MCF 10A (cell line): ENCODE measurements around the gene TBC1D2B. TPM values are rescaled to one million over a fixed set of nuclear protein-coding genes. Genes with fewer than 3 reads are reported as not detected.

ENCODE experiments used
- BruUV-seq: library from RNA; stranded (reverse); fragments of 400-500 nt; replicated peaks from 2 replicates; lab custom pipeline; 2021; lab: Mats Ljungman, UMichigan
- CTCF ChIA-PET: fragments of 300-600 bp; sonication (Branson Sonifier 250); formaldehyde crosslinking; extraction: SDS; loops from one replicate; lab custom pipeline; 2021; ENCODE audit warnings: antibody characterized with exemption, inconsistent platforms; lab: Yijun Ruan, JAX
- POLR2A ChIA-PET: fragments of 300-600, 350-650 bp; sonication (Branson Sonifier 250); formaldehyde crosslinking; extraction: SDS; loops from one replicate; lab custom pipeline; 2020; ENCODE audit warnings: antibody characterized with exemption, inconsistent platforms; lab: Yijun Ruan, JAX
- DNase-seq: peaks from one replicate; pipeline ENCODE4 v3.0.0-alpha.2; 2018; ENCODE audit not compliant: unreplicated experiment
- H3K27ac Mint-ChIP-seq: one replicate; pipeline ENCODE4 v1.8.0; 2022; ENCODE audit warnings: mild to moderate bottlenecking, low read depth, mixed read lengths; ENCODE audit not compliant: unreplicated experiment
- H3K27me3 Mint-ChIP-seq: one replicate; pipeline ENCODE4 v1.8.0; 2022; ENCODE audit warnings: mixed read lengths; ENCODE audit not compliant: insufficient read depth, unreplicated experiment
- H3K36me3 Mint-ChIP-seq: one replicate; pipeline ENCODE4 v1.8.0; 2022; ENCODE audit warnings: mild to moderate bottlenecking, moderate library complexity, mixed read lengths; ENCODE audit not compliant: insufficient read depth, unreplicated experiment
- H3K4me1 Mint-ChIP-seq: one replicate; pipeline ENCODE4 v1.8.0; 2022; ENCODE audit warnings: mixed read lengths; ENCODE audit not compliant: insufficient read depth, unreplicated experiment
- H3K4me3 Mint-ChIP-seq: one replicate; pipeline ENCODE4 v1.8.0; 2022; ENCODE audit warnings: mild to moderate bottlenecking, moderate library complexity, mixed read lengths; ENCODE audit not compliant: unreplicated experiment
- H3K9me3 Mint-ChIP-seq: one replicate; pipeline ENCODE4 v1.8.0; 2022; ENCODE audit warnings: mixed read lengths; ENCODE audit not compliant: unreplicated experiment
- CTCF ChIP-seq: fragments of 200-600 bp; IDR thresholded peaks from one replicate; pipeline ENCODE4 v1.8.0; 2022; ENCODE audit warnings: antibody characterized with exemption, mild to moderate bottlenecking; ENCODE audit not compliant: unreplicated experiment
- intact Hi-C: fragments of 100-400 bp; cut with micrococcal nuclease; formaldehyde crosslinking; loops from 2 replicates; pipeline ENCODE4 v1.14.1; 2022
- total RNA-seq: library from RNA; stranded (reverse); gene quantifications from 2 replicates; pipeline ENCODE4 v1.2.3, GENCODE V29; 2022

The TBC1D2B gene
- total RNA-seq, 1 experiment from 2014 or later, result 21.2 TPM

- ChIA-PET POLR2A (interaction anchor here (0.9 kb wide), 2 partner anchors 15 to 345 kb away, joined by 3 read pairs; partner anchors contain the start of gene IREB2), CTCF (interaction anchor here (1.2 to 3.5 kb wide), 3 partner anchors 16 to 133 kb away, joined by 8 to 14 read pairs (median 14); no protein-coding TSS in a partner anchor)
- Mint-ChIP-seq H3K36me3 (no peaks in the 10 kb centered on the region), H3K27ac (no peak within 1 kb of the TSS), H3K4me3 (no peak within 1 kb of the TSS), H3K27me3 (no peaks in the 10 kb centered on the region), H3K4me1 (no peaks in the 10 kb centered on the region), H3K9me3 (no peaks in the 10 kb centered on the region)
- TF ChIP-seq CTCF, result no peak
- no peak for DNase-seq
- no TSS peak for BruUV-seq
- intact Hi-C loops, result no loop called here
Measured at GRCh38 chr15:78092261-78093041, 14.9 kb upstream of the TBC1D2B start, which contains the start of gene SH2D7. TSS of gene SH2D7 (plus strand) at chr15:78092561. CDS start at chr15:78092585, 24 bp downstream.

- intact Hi-C loops, result no loop called here
- no peaks in the 10 kb centered on the region for H3K9me3 Mint-ChIP-seq
- no TSS peak for BruUV-seq
- TF ChIP-seq CTCF, result no peak
- no peak overlapping the region for H3K4me3 Mint-ChIP-seq
- ChIA-PET POLR2A (interaction anchor here (0.9 kb wide), 1 partner anchor 78 kb away, joined by 3 read pairs; no protein-coding TSS in a partner anchor), CTCF (interaction anchor here (0.6 to 3.5 kb wide), 6 partner anchors 11 to 131 kb away, joined by 3 to 14 read pairs (median 4); no protein-coding TSS in a partner anchor)
- no peak overlapping the region for H3K27ac Mint-ChIP-seq
- DNase-seq, result no peak
- no peaks in the 10 kb centered on the region for H3K36me3 Mint-ChIP-seq
- no peaks in the 10 kb centered on the region for H3K4me1 Mint-ChIP-seq
- H3K27me3 Mint-ChIP-seq, result no peaks in the 10 kb centered on the region
Measured at GRCh38 chr15:78090422-78091063, 13.0 kb upstream of the TBC1D2B start.

GRCh38 chr15:78088773-78089080 lies 11.2 kb upstream of the TBC1D2B start:
- H3K27ac Mint-ChIP-seq, result no peak overlapping the region
- no peak for TF ChIP-seq CTCF
- no peaks in the 10 kb centered on the region for H3K36me3 Mint-ChIP-seq
- DNase-seq, result no peak
- no peak overlapping the region for H3K4me3 Mint-ChIP-seq
- no TSS peak for BruUV-seq
- ChIA-PET POLR2A (no interaction called here), CTCF (interaction anchor here (0.6 to 1.3 kb wide), 4 partner anchors 20 to 153 kb away, joined by 3 to 6 read pairs (median 3); no protein-coding TSS in a partner anchor)
- no peaks in the 10 kb centered on the region for H3K27me3 Mint-ChIP-seq
- intact Hi-C loops, result no loop called here
- no peaks in the 10 kb centered on the region for H3K4me1 Mint-ChIP-seq
- H3K9me3 Mint-ChIP-seq, result no peaks in the 10 kb centered on the region
